Heart right ventricle (tissue), 16 donors: ENCODE results near the gene CFP. TPM values are rescaled to one million over a fixed set of nuclear protein-coding genes. Genes with fewer than 3 reads are reported as not detected.

Source experiments
- ATAC-seq, 8 donors: fragments of 200-7000 bp; cut with Tn5 transposase; one replicate each; pipeline ENCODE4 v1.9.1; 2020; ENCODE audit warnings: mild to moderate bottlenecking in 8 of 8, moderate library complexity in 8 of 8, moderate number of reproducible peaks in 1 of 8
- DNase-seq, 2 donors: peaks; one replicate each; pipeline ENCODE4 v3.0.0-alpha.2; 2020
- H3K27ac ChIP-seq, 10 donors: fragments of 200-600 bp; sonication (generic) in 2 of 10; one replicate each; pipeline versions ENCODE4 v1.5.0 to v1.8.0; 2020 to 2022; ENCODE audit warnings: mild to moderate bottlenecking in 3 of 10
- H3K27me3 ChIP-seq, 7 donors: fragments of 200-600 bp; one replicate each; pipeline ENCODE4 v1.8.0; 2021 to 2022; ENCODE audit warnings: mild to moderate bottlenecking in 2 of 7
- H3K36me3 ChIP-seq, 9 donors: fragments of 200-600 bp; sonication (generic) in 1 of 9; one replicate each; pipeline versions ENCODE4 v1.5.0 to v1.8.0; 2020 to 2022; ENCODE audit warnings: mild to moderate bottlenecking in 2 of 9
- H3K4me1 ChIP-seq, 9 donors: fragments of 200-600 bp; sonication (generic) in 1 of 9; one replicate each; pipeline versions ENCODE4 v1.5.0 to v1.8.0; 2020 to 2022; ENCODE audit warnings: mild to moderate bottlenecking in 4 of 9
- H3K4me3 ChIP-seq, 10 donors: fragments of 200-600 bp; sonication (generic) in 2 of 10; one replicate each; pipeline versions ENCODE4 v1.5.0 to v1.8.0; 2020 to 2022; ENCODE audit warnings: mild to moderate bottlenecking in 7 of 10, moderate library complexity in 2 of 10
- H3K9me3 ChIP-seq, 11 donors: fragments of 200-600 bp in 10 of 11; sonication (generic) in 2 of 11; one replicate each; pipeline versions ENCODE4 v1.5.0 to v1.8.0; 2013 to 2022; ENCODE audit warnings: mild to moderate bottlenecking in 2 of 11, control low read depth in 1 of 11, moderate library complexity in 1 of 11
- WGBS, 2 donors: extraction: QIAGEN DNeasy Blood & Tissue Kit; methylation state at CpG; one replicate each; pipeline ENCODE4 v1.1.7; 2013; ENCODE audit warnings: inconsistent platforms in 1 of 2; 5-methylcytosine and 5-hydroxymethylcytosine counted together
- intact Hi-C, 10 donors: fragments of 100-400 bp; cut with DNase I; formaldehyde crosslinking; loops; one replicate each; pipeline versions ENCODE4 v1.11.1 to v1.14.2; 2022
- polyA plus RNA-seq, 2 donors: library from polyadenylated mRNA; stranded (reverse); fragments of 200-250 nt; gene quantifications; one replicate each; pipeline ENCODE4 v1.2.3, GENCODE V29; 2013
- total RNA-seq, 10 donors: library from RNA; stranded (reverse); fragmentation: NEBNext Ultra II Directional in 3 of 10; extraction: Animal tissue kit (Norgen Biotek cat#: 25700) in 3 of 10; gene quantifications; one replicate each; pipeline versions ENCODE4 v1.2.1 to v1.2.4, GENCODE V29; 2021 to 2023
- TF ChIP-seq, protein P1 (sequence below), 9 donors: fragments of 200-600 bp; sonication (generic) in 2 of 9; IDR thresholded peaks; one replicate each; pipeline versions ENCODE4 v1.5.0 to v1.8.0; 2021 to 2022; ENCODE audit warnings: antibody characterized with exemption in 9 of 9, mild to moderate bottlenecking in 5 of 9, moderate library complexity in 1 of 9
- donor health status: Arrhythmogenic right ventricular cardiomyopathy.
- donor health status: ischemic (EF 13 %, LVEDD 7.1; RV severe dilation, severe dysfunction).
- donor health status: healthy with polysubstance abuse.
- donor health status: DM: no; HTN: yes; CAD: no.
- donor health status: DM: no; HTN: no; CAD: no.
- donor health status: ischemic (EF 25% LVEDD 6.9; RV normal size, moderate dysfunction).
- donor health status: ischemic (EF 25% LVEDD 5.7; RV mildly dilated, moderate dysfunction).
- donor health status: healthy.
- donor health status: DM: yes; HTN: yes; CAD: no.
- donor health status: Ischemic cardiomyopathy.
- donor health status: ischemic (EF 35%, LVEDD 5.7; RV mildly dilated, moderate dysfunction).
- donor health status: nonischemic (EF 11% LVEDD 7.7; RV severe dilation, severe dysfunction).
- donor health status: DM: yes; HTN: yes; CAD: no.
- donor health status: PGD.
- donor health status: ischemic (EF 29% LVEDD 5.4; RV normal size, mild dysfunction).
- donor health status: nonischemic (EF 23%, LVEDD 6.1; RV moderate dilation, normal function).

Gene CFP
- total and polyA plus RNA-seq, 12 donors: 1.1 to 12.4 (median 2.1) TPM

DNA sequence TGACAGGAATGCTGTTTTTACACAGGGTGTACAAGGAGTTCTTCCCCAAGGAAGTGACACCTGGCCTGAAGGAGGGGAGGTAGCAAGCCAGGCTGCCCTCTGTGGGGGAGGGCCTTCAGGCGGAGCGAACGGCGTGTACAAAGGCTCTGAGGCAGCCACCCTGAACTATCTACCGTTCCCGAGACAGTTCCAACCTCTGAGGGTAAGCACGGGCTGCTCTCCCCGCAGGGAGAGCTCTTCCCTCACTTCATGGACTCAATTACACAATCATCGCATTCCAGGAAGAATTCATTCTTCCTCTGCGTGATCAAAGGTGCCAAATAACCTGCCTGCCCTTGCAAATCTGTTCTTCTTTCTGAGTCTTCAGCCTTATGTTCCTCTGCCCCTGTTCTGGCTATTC is 15.8 kb upstream of the CFP start:
- Histone ChIP-seq H3K27ac (no peak overlapping the region), H3K4me3 (no peak overlapping the region), H3K27me3 (no peaks in the 10 kb centered on the region), H3K4me1 (peaks cover 0 to 32% (median 10%) of the 10 kb centered on the region in 9 donors), H3K9me3 (no peaks in the 10 kb centered on the region), H3K36me3 (peaks cover 0 to 18% (median 3%) of the 10 kb centered on the region in 9 donors)
- intact Hi-C loops: loop anchor here in 7 of 10 donors (2.0 to 10.0 kb wide), 5 partner anchors 71 to 379 kb away; partner anchors contain the start of gene ARAF (in 5 of the 7)
- WGBS, 2 donors: 81% methylated on average over 10 of the region's 10 CpGs
- ATAC-seq: no peak
- DNase-seq: no peak
- TF ChIP-seq, protein P1, sequence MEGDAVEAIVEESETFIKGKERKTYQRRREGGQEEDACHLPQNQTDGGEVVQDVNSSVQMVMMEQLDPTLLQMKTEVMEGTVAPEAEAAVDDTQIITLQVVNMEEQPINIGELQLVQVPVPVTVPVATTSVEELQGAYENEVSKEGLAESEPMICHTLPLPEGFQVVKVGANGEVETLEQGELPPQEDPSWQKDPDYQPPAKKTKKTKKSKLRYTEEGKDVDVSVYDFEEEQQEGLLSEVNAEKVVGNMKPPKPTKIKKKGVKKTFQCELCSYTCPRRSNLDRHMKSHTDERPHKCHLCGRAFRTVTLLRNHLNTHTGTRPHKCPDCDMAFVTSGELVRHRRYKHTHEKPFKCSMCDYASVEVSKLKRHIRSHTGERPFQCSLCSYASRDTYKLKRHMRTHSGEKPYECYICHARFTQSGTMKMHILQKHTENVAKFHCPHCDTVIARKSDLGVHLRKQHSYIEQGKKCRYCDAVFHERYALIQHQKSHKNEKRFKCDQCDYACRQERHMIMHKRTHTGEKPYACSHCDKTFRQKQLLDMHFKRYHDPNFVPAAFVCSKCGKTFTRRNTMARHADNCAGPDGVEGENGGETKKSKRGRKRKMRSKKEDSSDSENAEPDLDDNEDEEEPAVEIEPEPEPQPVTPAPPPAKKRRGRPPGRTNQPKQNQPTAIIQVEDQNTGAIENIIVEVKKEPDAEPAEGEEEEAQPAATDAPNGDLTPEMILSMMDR (IDR thresholded peaks at IDR 0.05): no peak

DNA sequence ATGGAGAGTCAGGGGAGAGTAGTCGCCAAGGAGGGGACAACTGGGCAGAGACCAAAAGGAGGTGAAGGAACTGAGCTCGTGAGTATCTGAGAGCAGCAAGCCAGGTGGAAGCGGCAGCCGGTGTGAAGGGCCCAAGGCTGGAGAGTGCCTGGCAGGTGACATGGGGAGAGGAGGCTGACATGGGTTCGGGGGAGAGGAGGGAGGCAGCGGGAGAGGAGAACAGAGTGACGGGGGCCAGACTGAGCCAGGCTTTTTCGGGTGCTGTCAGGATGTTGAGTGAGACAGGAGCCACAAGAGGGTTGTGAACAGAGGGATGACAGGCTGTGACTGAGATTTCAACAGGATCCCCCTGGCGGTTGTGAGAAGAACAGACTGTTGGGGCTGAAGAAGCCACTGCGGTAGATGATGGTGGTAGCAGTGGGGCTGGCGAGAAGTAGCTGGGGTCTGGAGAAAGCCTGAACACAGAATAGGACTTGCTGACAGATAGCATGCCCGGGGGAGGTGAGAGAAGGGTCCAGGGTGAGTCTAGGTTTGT is 14.9 kb upstream of the CFP start:
- H3K27ac ChIP-seq: peak overlapping the region in 1 of 10 donors; percentile 22
- 41 to 56% methylated on average over 11 to 12 of the region's 12 CpGs for WGBS, 2 donors
- TF ChIP-seq, protein P1 (IDR thresholded peaks at IDR 0.05): peak in 7 of 9 donors; percentile 29 to 51 (median 40)

DNA sequence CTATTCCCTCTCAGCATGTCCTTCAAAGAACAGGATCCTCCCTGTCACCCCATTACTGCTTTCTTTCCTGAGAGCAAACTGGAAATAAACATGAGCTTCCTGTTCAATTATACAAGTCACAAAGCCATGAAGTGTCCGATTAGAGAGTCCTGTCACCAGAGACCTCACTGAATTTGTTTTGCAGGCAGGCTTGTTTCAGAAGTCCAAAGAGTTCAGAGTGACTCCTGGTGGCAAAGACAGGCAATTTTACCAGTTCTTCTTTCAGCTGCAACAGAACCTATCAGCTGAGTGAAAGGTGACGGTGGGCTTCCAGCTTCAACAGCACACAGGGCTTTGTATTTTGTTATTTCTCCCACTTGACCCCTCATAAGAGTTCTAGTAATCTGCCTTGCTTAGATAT is 14.2 kb upstream of the CFP start:
- TF ChIP-seq, protein P1 (IDR thresholded peaks at IDR 0.05): peak in 7 of 9 donors; percentile 24 to 51 (median 40)
- 3 to 6% methylated on average over 2 of the region's 2 CpGs for WGBS, 2 donors
- ATAC-seq: peak in 6 of 8 donors; percentile 39 to 83 (median 74)
- Histone ChIP-seq H3K27me3 (no peaks in the 10 kb centered on the region), H3K4me3 (no peak overlapping the region), H3K4me1 (peaks cover 0 to 25% (median 8%) of the 10 kb centered on the region in 9 donors), H3K9me3 (peaks cover 0 to 7% (median 0%) of the 10 kb centered on the region in 11 donors), H3K27ac (peak overlapping the region in 4 of 10 donors; percentile 19 to 53 (median 36)), H3K36me3 (peaks cover 0 to 34% (median 3%) of the 10 kb centered on the region in 9 donors)
- intact Hi-C loops: loop anchor here in 8 of 10 donors (2.0 to 10.0 kb wide), 6 partner anchors 69 to 381 kb away; partner anchors contain the start of gene ARAF (in 5 of the 8)
- no peak for DNase-seq

More for the DNA sequence above, 14.9 kb upstream of the CFP start:
- H3K4me1 ChIP-seq: peaks cover 0 to 32% (median 10%) of the 10 kb centered on the region in 9 donors
- no peaks in the 10 kb centered on the region for H3K27me3 ChIP-seq
- intact Hi-C loops: loop anchor here in 9 of 10 donors (2.0 to 10.0 kb wide), 6 partner anchors 70 to 380 kb away; partner anchors contain the start of gene ARAF (in 6 of the 9)
- H3K36me3 ChIP-seq: peaks cover 0 to 27% (median 3%) of the 10 kb centered on the region in 9 donors
- peaks cover 0 to 4% (median 0%) of the 10 kb centered on the region in 11 donors for H3K9me3 ChIP-seq
- no peak overlapping the region for H3K4me3 ChIP-seq
- DNase-seq (no peak), ATAC-seq (peak; percentile 42 to 88 (median 75))

DNA sequence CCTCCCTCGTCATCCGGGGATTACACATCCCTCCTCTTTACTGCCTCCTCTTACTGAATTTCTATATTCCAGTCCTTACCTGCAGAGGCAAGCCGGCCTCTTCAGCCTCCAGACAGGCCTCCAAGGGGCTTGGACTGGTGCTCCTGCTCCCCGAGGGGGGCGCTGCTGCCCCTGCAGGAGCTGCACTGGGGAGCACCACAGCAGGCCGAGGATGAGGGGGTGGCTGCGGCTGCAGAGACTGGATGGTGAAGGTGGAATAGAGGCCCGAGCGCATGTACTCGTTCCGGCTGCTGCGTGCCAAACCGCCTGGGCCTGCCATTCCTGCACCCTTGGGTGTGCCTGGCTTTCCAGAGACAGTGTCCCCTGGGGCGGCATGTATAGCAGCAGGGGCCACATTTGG is 9.1 kb upstream of the CFP start:
- TF ChIP-seq, protein P1 (IDR thresholded peaks at IDR 0.05): no peak
- 94 to 95% methylated on average over 14 of the region's 14 CpGs for WGBS, 2 donors
- Histone ChIP-seq H3K4me3 (no peak overlapping the region), H3K27me3 (no peaks in the 10 kb centered on the region), H3K27ac (no peak overlapping the region), H3K36me3 (peaks cover 0 to 74% (median 3%) of the 10 kb centered on the region in 9 donors), H3K4me1 (peaks cover 0 to 6% (median 4%) of the 10 kb centered on the region in 9 donors), H3K9me3 (peaks cover 0 to 7% (median 0%) of the 10 kb centered on the region in 11 donors)
- no peak for ATAC-seq
- DNase-seq: no peak
- intact Hi-C loops: loop anchor here in 1 of 10 donors (5.0 kb wide), 1 partner anchor 77 kb away; the partner anchor contains the start of gene ARAF
